GM06990 (cell line): ENCODE results near the gene GVQW3.

Experiments used
- DNase-seq: peaks from one replicate; pipeline ENCODE4 v3.0.0-alpha.2; 2011; ENCODE audit not compliant: insufficient read length; ENCODE audit errors: extremely low read depth
- H3K27me3 ChIP-seq: replicated peaks from 2 replicates; pipeline ENCODE4 v1.6.0; 2011; ENCODE audit warnings: low read length; ENCODE audit not compliant: control insufficient read depth, insufficient read depth
- H3K36me3 ChIP-seq: 2 replicates; pipeline ENCODE4 v1.5.1; 2011; ENCODE audit warnings: low read length; ENCODE audit not compliant: control insufficient read depth, insufficient read depth
- H3K4me3 ChIP-seq: replicated peaks from 2 replicates; pipeline ENCODE4 v1.5.1; 2011; ENCODE audit warnings: low read depth, mild to moderate bottlenecking, control low read depth, low read length
- TF ChIP-seq, protein P1 (sequence below): IDR thresholded peaks from 2 replicates; pipeline ENCODE4 v1.5.1; 2011; ENCODE audit warnings: low read length, control low read depth, mild to moderate bottlenecking, inconsistent platforms; ENCODE audit not compliant: insufficient read depth, poor library complexity, severe bottlenecking

The GVQW3 gene

DNA sequence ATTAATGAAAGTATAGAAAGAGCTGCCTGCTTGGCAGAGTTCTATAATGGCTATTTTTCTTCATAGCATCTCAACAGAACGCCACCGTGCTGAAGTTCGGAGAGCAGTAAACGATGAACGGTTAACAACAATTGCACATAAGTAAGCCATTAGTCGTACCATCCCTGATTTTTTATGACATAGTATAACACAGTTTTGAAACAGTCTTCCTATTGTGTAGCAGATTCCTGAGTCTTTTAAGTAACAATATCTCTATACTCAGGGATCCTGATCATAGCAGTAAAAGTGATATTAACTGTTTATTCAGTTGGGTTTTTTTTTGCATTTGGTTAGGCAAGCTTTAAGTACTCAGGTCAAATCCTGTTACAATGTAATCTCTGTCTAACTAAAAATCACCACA is 72.1 kb downstream of the GVQW3 start:
- TF ChIP-seq, protein P1, sequence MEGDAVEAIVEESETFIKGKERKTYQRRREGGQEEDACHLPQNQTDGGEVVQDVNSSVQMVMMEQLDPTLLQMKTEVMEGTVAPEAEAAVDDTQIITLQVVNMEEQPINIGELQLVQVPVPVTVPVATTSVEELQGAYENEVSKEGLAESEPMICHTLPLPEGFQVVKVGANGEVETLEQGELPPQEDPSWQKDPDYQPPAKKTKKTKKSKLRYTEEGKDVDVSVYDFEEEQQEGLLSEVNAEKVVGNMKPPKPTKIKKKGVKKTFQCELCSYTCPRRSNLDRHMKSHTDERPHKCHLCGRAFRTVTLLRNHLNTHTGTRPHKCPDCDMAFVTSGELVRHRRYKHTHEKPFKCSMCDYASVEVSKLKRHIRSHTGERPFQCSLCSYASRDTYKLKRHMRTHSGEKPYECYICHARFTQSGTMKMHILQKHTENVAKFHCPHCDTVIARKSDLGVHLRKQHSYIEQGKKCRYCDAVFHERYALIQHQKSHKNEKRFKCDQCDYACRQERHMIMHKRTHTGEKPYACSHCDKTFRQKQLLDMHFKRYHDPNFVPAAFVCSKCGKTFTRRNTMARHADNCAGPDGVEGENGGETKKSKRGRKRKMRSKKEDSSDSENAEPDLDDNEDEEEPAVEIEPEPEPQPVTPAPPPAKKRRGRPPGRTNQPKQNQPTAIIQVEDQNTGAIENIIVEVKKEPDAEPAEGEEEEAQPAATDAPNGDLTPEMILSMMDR, result no peak
- Histone ChIP-seq H3K36me3 (peaks cover 1% of the 10 kb centered on the region), H3K27me3 (no peaks in the 10 kb centered on the region), H3K4me3 (no peak overlapping the region)
- no peak for DNase-seq

DNA sequence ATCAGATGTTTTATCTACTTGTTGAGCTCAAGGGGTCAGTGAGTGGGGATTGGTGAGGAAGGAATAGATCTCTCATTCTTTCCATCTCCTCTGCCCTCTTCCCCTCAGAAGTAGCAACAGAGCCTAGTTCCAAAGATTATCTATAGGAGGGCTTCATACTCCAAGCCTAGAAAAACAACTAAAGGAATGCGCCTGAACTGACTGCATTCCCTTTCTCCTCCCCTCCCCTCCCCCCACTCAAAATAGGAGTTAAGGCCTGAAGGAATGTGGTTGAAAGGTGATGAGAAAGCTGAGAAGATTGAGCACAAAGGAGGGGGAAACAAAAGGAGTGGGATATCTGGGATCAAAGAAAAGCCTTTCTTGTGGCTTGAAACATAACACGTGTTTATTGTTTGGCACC is 74.2 kb downstream of the GVQW3 start:
- DNase-seq, result no peak
- TF ChIP-seq, protein P1, result no peak
- Histone ChIP-seq H3K4me3 (no peak overlapping the region), H3K27me3 (no peaks in the 10 kb centered on the region), H3K36me3 (peaks cover 4% of the 10 kb centered on the region)

DNA sequence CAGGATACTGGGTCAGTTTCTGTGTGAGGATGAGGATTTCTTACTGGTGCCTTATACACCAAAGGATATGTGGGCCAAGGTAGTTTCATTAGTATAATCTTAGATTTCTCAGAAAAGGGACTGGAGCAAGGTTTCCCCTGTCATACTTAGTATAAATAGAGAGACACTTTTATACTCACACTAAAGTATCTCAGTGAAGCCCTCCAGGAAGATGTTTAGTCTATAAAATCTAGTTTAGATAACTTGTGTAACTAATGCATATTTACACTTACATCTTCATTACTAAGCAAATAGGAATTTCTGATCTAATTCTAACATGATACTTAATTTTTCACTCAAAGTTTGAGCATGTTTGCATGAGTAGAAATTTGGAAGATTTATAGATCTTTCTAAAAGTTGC is 74.8 kb downstream of the GVQW3 start:
- TF ChIP-seq, protein P1, result no peak
- no peak overlapping the region for H3K4me3 ChIP-seq
- peaks cover 4% of the 10 kb centered on the region for H3K36me3 ChIP-seq
- no peaks in the 10 kb centered on the region for H3K27me3 ChIP-seq
- no peak for DNase-seq

DNA sequence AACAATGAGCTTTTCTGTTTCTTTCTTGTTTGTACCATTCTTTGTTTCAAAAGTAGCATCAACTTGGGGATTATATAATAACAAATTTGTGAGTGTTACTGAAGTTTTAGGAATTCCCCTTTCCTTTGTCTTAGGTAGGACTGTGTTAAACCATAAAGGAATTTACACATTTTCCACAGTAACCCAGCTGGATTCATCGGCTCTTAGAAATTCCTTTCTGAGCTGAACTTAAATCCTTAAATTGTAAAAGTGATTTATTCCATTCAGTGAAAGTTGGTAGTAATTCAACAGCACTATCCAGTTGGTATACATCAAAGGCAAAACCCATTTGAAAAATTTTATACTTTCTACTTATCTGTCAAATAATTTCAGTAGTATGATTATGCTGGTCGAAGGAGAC is 75.4 kb downstream of the GVQW3 start:
- DNase-seq, result no peak
- Histone ChIP-seq H3K27me3 (no peaks in the 10 kb centered on the region), H3K4me3 (no peak overlapping the region), H3K36me3 (peaks cover 4% of the 10 kb centered on the region)
- TF ChIP-seq, protein P1, result no peak
